NCI-H2081 (cell line): ENCODE measurements around the gene MECR.

Experiments used
- DNase-seq, 2 experiments: peaks; one replicate each; lab custom pipeline; 2025; lab: John Stamatoyannopoulos, UW

MECR gene, protein sequence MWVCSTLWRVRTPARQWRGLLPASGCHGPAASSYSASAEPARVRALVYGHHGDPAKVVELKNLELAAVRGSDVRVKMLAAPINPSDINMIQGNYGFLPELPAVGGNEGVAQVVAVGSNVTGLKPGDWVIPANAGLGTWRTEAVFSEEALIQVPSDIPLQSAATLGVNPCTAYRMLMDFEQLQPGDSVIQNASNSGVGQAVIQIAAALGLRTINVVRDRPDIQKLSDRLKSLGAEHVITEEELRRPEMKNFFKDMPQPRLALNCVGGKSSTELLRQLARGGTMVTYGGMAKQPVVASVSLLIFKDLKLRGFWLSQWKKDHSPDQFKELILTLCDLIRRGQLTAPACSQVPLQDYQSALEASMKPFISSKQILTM

DNA sequence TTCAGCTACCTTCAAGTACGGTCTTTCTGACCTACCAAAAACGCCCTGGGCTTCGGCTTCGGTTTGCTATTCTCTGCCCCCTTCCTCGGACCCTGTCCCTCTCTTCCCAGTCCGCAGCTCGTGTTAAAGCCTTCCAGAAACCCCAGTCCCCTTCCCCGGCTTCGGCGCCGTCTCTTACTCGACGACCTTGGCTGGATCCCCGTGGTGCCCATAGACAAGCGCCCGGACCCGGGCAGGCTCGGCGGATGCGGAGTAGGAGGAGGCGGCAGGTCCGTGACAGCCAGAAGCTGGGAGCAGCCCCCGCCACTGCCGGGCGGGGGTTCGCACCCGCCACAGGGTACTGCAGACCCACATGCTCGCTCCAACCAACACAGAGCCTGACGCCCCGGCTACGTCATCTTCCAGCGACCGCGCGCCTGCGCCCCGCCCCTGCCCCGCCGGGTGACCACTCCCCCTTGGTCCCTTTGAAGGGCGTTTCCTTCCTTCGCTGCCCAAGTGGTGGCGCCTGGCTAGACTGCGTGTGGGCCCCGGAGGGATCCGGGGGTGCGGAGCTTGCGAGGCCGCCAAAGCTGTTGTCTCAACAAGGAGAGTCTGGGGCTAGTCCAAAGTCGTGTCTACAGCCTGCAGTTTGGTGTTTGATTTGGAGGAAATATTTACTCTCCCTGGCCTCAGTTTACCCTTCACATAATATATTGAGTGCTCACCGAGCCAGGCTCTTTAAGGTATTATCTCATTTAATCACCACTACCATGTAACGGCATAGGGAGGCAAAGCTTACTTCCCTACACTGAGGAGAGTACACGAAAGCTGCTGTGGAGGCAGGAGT lies at the start of gene MECR:
MECR (minus strand) TSS at position 382 of the 826 bp plus-strand sequence; CDS start at position 354, 28 bp downstream.
- peak; percentile 91 to 95 for DNase-seq

- no peak for DNase-seq
Measured at GRCh38 chr1:29279951-29280391, 49.2 kb upstream of the MECR start.

- no peak for DNase-seq
Measured at GRCh38 chr1:29279406-29279805, 48.7 kb upstream of the MECR start.

- no peak for DNase-seq
Measured at GRCh38 chr1:29278124-29278523, 47.4 kb upstream of the MECR start.

- no peak for DNase-seq
Measured at GRCh38 chr1:29275435-29275834, 44.7 kb upstream of the MECR start.

DNA sequence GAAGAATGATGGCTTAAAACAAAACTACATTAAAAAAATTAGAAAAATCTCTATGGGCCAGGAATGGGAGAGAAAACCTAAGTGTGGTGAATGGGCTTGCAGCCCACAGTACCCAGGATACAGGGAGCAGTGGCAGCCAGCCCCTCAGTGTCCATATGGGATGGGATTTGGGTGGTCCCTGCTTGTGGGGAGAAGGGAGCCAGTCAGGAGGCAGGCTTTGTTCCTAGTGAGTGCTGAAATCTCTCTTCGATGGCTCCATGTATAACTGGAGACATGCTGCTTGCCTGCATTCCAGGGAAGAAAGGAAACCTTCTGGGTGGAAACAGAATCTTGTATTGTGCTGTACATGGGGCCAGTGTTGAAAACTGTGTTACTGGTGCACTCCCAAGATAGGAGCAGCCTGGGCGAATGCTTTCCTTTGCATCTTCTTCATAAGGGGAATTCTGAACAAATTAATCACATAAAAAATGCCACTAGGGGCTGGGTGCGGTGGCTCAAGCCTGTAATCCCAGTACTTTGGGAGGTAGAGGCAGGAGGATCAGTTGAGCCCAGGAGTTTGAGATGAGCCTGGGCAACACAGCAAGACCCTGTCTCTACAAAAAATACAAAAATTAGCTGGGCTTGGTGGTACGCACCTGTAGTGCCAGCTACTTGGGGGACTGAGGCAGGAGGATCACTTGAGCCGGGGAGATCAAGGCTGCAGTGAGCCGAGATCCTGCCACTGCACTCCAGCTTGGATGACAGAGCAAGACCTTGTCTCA lies 41.6 kb upstream of the MECR start:
- DNase-seq = no peak

GRCh38 chr1:29271724-29272123 lies 41.0 kb upstream of the MECR start:
- DNase-seq = no peak

DNA sequence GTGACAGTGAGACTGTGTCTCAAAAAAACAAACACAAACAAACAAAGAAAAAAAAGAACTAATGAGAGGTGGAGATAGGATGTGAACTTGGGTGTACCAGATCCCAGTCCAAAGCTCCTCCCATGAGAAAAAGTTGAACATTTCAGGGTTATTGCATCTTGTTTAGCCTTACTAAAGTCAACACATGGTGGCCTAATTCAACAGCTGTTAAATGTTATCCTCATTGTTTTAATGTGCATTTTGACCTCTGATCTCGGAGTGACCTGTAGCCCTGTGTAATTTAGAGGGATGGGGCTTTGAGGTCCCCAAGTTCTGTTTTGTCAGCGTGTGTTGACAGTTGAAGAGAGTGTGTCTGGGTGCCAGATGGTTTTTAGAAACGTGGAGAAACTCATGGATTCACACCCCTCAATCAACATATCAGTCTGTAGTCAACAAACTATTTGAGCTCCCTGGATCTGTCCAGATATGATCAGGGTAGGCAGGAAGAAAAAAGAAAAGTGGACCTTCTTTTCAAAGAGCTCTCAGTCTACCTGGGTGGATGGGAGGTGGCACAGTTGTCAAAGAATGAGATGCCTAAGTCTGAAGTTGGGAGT lies 40.3 kb upstream of the MECR start:
- DNase-seq = no peak

GRCh38 chr1:29269382-29269781 lies 38.6 kb upstream of the MECR start:
- no peak for DNase-seq

- no peak for DNase-seq
Measured at GRCh38 chr1:29267321-29268070, 36.8 kb upstream of the MECR start.

GRCh38 chr1:29266912-29267311 lies 36.2 kb upstream of the MECR start:
- DNase-seq = no peak

DNA sequence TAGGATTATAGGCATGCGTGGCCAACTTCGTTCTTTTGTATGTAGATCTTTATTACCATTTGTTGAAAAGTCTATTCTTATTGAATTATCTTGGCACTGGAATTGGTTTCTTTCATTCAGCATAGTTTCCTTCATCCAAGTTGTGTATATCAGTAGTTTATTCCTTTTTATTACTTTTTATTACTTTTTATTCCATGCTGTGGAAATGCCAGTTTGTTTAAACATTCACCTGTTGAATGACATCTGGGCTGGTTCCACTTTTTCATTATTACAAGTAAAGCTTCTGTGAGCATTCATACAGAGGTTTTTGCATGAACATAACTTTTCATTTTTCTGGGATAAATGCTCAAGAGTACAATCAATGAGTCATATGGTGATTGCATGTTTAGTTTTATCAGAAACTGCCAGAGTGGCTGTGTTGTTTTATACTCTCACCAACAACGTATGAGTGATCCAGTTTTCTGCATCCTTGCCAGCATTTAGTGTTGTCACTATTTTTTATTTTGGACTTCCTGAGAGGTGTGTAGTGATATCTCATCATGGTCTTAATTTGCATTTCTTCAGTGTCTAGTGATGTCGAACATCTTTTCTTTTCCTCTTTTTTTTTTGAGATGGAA lies 34.1 kb upstream of the MECR start:
- no peak for DNase-seq

- DNase-seq = no peak
Measured at GRCh38 chr1:29260531-29260930, 29.8 kb upstream of the MECR start.

DNA sequence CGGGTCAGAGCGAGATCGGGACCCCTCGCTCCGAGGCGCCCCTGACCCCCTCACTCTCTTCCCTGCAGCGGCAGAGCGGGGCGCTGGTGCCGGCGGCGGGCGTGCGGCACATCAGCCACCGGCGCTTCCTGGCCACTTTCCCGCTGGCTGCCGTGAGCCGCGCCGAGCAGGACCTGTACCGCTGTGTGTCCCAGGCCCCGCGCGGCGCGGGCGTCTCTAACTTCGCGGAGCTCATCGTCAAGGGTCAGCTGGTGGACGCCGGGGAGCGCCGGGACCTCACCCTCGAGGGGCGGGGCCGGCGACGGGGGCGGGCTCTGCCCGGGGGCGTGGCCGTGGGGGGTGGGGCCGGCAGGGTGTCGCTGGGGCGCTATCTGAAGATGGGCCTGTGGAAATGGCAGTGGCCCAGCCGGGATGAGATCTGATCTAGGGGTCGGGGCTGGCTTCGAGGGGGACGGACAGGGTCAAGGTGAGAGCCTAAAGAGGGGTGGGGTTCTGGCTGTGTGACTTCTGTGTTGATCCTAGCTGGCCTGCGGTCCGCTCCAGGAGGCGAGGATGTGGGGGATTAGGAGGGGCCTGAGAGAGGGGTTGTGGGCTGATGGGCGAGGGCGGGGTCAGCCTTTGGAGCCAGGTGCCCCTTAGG lies 29.2 kb upstream of the MECR start:
- no peak for DNase-seq

DNA sequence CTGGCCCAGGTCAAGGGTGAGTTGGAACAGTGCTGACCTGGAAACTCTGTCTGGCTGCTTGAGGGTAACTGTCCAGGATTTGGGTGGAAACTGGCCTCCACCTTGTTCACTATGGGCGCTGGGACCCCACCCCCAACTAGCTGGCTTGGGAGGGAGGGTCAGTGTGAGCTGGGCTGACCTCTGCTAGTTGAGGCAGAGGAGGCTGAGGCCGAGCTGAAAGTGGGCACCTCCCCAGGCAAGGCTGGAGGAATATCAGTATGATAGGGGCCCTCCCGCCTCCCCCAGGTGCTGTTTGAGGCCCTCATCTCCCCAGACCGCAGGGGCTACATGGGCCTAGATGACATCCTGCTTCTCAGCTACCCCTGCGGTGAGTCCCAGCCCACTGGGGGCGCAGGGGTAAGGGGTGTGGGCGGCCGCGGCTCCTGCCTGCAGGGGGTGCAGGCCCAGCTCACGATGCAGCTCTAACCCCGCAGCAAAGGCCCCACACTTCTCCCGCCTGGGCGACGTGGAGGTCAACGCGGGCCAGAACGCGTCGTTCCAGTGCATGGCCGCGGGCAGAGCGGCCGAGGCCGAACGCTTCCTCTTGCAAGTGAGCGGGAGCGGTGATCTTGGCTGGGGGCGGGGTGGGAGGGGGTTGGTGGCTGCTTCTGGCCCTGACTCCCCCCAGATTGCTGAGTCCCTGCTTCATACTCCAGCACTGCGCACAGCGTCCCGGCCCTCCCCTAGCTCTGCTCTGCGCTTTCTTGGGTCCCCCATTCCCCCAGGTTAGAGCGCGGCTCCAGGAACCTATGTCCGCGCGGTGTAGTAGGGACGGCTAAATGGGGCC lies 28.5 kb upstream of the MECR start:
- DNase-seq = no peak

- DNase-seq = no peak
Measured at GRCh38 chr1:29258189-29258975, 27.6 kb upstream of the MECR start.

- DNase-seq = peak; percentile 30 to 61
Measured at GRCh38 chr1:29256979-29257804, 26.5 kb upstream of the MECR start.

GRCh38 chr1:29256394-29256793 lies 25.7 kb upstream of the MECR start:
- DNase-seq = no peak
